MM.1S (cell line): ENCODE results near the gene PLA2G2E.

Source experiments
- CTCF ChIP-seq: fragments of 300-600 bp; sonication (generic); IDR thresholded peaks from 2 replicates; pipeline ENCODE4 v1.5.1; 2016; ENCODE audit warnings: antibody characterized with exemption, low read length, mixed read lengths
- EZH2 ChIP-seq: fragments of 300-600 bp; sonication (generic); optimal IDR thresholded peaks from 2 replicates; pipeline ENCODE3; 2017; ENCODE audit warnings: low read depth, mild to moderate bottlenecking, antibody characterized with exemption, low read length, mixed read lengths

- TF ChIP-seq CTCF: no peak
- TF ChIP-seq EZH2: no peak
These were observed 15.1 kb upstream of the PLA2G2E start for GRCh38 chr1:19938472-19938871.
